ENCODE data around the gene NBPF20.
A peak's percentile ranks its signal among the peaks of the same experiment; 100 is the strongest.
"Not testable (repeated sequence)": the region's sequence is repeated elsewhere in the genome, so short reads cannot be mapped to it uniquely, and the experiment has no call there.

Gene NBPF20

GRCh38 chr1:145459591-145459990 lies 34.2 kb upstream of the NBPF20 start:
- H3K27me3 ChIP-seq (ENCODE audit: insufficient read depth, low read length); H3K79me2 ChIP-seq (ENCODE audit: control insufficient read depth, insufficient read depth, low read length, unreplicated experiment); H3K27ac ChIP-seq (ENCODE audit: low read depth, low read length); H3K36me3 ChIP-seq (ENCODE audit: insufficient read depth, low read length); H3K4me1 ChIP-seq (ENCODE audit: control insufficient read depth, insufficient read depth, low read length, unreplicated experiment); H2AFZ ChIP-seq (ENCODE audit: low read length, unreplicated experiment): not testable (repeated sequence)
- 0 out of 2 replicates have a peak overlapping the region, but pooled peaks have one; percentile 43 for H3K4me3 ChIP-seq (ENCODE audit: low read depth, low read length)

GRCh38 chr1:145459063-145459462 lies 33.7 kb upstream of the NBPF20 start:
- not testable (repeated sequence) for H3K4me1 ChIP-seq (ENCODE audit: control insufficient read depth, insufficient read depth, low read length, unreplicated experiment); H3K79me2 ChIP-seq (ENCODE audit: control insufficient read depth, insufficient read depth, low read length, unreplicated experiment); H3K36me3 ChIP-seq (ENCODE audit: insufficient read depth, low read length); H3K27me3 ChIP-seq (ENCODE audit: insufficient read depth, low read length); H3K27ac ChIP-seq (ENCODE audit: low read depth, low read length); H3K4me3 ChIP-seq (ENCODE audit: low read depth, low read length); H2AFZ ChIP-seq (ENCODE audit: low read length, unreplicated experiment)

DNA sequence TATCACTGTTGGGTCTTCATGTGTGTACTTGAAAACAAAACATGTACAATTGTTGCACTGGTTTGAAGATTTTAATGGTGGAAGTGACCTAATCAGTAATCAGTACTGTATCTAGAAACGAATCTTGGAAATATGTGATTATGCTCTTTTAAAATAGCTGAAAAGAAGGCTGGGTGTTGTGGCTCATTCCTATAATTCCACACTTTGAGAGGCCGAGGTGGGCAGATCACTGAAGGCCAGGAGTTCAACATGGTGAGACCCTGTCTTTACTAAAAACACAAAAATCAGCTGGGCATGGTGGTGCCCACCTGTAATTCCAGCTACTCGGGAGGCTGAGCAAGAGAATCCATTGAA lies 29.4 kb upstream of the NBPF20 start:
- H3K27ac ChIP-seq (ENCODE audit: low read depth, low read length); H3K79me2 ChIP-seq (ENCODE audit: control insufficient read depth, insufficient read depth, low read length, unreplicated experiment); H3K4me3 ChIP-seq (ENCODE audit: low read depth, low read length); H3K4me1 ChIP-seq (ENCODE audit: control insufficient read depth, insufficient read depth, low read length, unreplicated experiment); H2AFZ ChIP-seq (ENCODE audit: low read length, unreplicated experiment); H3K36me3 ChIP-seq (ENCODE audit: insufficient read depth, low read length): not testable (repeated sequence)
- peaks cover 15% of the 10 kb centered on the region for H3K27me3 ChIP-seq (ENCODE audit: insufficient read depth, low read length)

DNA sequence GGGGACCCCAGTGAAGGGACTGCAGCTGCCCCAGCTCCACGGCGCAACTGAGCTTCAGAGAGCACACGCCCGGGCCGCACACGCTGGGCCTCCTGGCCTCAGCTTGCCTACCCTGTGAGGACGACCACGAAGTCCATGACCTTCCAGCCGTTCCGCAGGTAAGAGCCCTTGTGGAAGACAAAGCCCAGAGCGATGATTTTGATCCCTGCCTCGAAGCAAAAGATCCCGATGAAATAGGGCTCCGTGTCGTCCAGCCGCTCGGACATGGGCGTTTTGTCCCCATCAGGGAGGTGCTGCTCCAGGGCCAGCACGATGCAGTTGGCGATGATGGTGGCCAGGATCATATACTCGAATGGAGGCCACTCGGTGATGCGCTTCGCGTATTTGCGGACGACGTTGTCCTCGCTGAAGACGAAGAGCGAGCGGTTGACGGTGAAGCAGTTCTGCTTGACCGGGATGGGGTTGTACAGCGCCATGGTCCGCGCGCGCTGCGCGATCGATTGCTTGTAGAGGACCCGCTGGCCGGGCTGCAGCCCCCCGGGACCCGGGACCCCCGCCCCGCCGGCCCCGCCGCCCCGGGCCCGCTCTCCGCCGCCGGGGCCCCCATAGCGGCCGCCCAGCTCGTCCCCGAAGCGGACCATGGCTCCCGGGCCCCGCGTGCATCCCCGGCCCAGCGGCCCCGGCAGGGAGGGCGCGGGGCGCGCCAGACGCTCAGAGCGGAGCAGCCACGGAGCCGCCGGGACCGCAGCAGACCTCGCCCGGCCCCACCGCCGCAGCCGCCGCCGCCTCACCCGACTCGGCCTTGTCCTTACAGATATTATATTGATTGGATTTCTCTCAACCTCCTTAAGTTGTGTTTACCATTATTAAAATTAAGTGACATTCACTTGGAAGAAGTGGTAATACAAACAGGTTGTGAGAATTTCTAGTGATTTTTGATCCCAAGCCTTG lies 28.7 kb upstream of the NBPF20 start:
- not testable (repeated sequence) for H3K4me1 ChIP-seq (ENCODE audit: control insufficient read depth, insufficient read depth, low read length, unreplicated experiment); H3K4me3 ChIP-seq (ENCODE audit: low read depth, low read length); H3K27ac ChIP-seq (ENCODE audit: low read depth, low read length); H3K79me2 ChIP-seq (ENCODE audit: control insufficient read depth, insufficient read depth, low read length, unreplicated experiment); H2AFZ ChIP-seq (ENCODE audit: low read length, unreplicated experiment); H3K36me3 ChIP-seq (ENCODE audit: insufficient read depth, low read length)
- peaks cover 15% of the 10 kb centered on the region for H3K27me3 ChIP-seq (ENCODE audit: insufficient read depth, low read length)

DNA sequence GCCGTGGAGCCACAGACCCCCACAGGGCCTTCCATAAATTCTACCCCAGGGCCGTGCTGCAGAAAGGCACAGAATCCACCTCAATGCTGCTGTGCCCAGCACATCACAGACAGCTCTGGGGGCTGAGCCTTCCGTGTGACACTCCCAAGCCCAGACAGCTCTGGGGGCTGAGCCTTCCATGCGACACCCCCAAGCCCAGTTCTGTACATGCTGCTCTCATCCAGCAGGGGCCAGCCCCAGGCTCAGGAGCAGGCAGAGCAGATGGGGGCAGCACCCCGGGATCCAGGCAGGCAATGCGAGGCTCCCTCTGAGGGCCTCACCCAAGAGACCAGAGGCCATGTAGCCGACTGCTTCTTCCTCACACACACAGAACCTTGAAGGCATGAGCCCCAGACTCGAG lies 27.1 kb upstream of the NBPF20 start:
- H3K79me2 ChIP-seq (ENCODE audit: control insufficient read depth, insufficient read depth, low read length, unreplicated experiment); H2AFZ ChIP-seq (ENCODE audit: low read length, unreplicated experiment); H3K27ac ChIP-seq (ENCODE audit: low read depth, low read length); H3K4me1 ChIP-seq (ENCODE audit: control insufficient read depth, insufficient read depth, low read length, unreplicated experiment); H3K4me3 ChIP-seq (ENCODE audit: low read depth, low read length); H3K36me3 ChIP-seq (ENCODE audit: insufficient read depth, low read length): not testable (repeated sequence)
- peaks cover 15% of the 10 kb centered on the region for H3K27me3 ChIP-seq (ENCODE audit: insufficient read depth, low read length)

DNA sequence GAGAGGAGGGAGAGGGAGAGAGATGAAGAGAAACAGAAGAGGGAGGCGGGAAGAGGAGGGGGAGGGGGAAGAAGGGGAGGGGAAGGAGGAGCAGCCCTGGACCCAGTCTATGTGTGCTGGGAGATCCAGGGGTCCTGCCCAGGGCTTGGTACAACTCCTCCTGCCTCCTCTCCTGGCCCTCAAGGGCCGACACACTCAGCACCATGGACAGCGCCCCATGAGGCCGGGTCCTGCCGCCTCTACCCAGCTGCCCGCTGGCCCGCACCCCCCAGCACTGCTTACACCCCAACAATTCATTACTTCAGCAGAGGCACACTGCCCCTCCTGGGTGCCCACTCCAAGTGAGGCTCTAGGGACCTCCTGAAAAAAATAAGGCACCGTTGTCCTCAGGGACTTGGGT lies 26.5 kb upstream of the NBPF20 start:
- not testable (repeated sequence) for H3K27ac ChIP-seq (ENCODE audit: low read depth, low read length); H3K79me2 ChIP-seq (ENCODE audit: control insufficient read depth, insufficient read depth, low read length, unreplicated experiment); H3K4me3 ChIP-seq (ENCODE audit: low read depth, low read length); H3K4me1 ChIP-seq (ENCODE audit: control insufficient read depth, insufficient read depth, low read length, unreplicated experiment); H2AFZ ChIP-seq (ENCODE audit: low read length, unreplicated experiment); H3K36me3 ChIP-seq (ENCODE audit: insufficient read depth, low read length)
- H3K27me3 ChIP-seq (ENCODE audit: insufficient read depth, low read length) = peaks cover 15% of the 10 kb centered on the region

DNA sequence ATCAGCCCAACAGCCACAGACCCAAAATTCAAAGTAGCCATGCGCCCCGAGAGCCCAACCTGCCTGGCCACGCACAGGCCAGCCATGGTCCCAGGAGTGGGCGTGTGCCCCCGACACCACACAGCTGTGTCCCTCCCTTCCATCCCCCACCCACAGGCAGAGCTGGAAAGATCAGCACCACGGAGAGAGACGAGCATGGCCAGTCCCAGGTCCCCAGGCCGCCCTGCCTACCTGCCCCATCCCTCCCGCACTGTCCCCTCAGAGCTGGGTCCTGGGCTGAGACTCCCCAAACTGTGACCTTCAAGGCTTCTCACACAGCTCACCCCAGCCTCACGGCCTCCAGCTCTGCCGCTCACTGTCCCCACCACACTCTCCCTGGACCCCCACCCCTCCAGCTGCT lies 19.8 kb upstream of the NBPF20 start:
- not testable (repeated sequence) for H3K27me3 ChIP-seq (ENCODE audit: insufficient read depth, low read length); H3K27ac ChIP-seq (ENCODE audit: low read depth, low read length); H3K79me2 ChIP-seq (ENCODE audit: control insufficient read depth, insufficient read depth, low read length, unreplicated experiment); H3K4me3 ChIP-seq (ENCODE audit: low read depth, low read length); H3K36me3 ChIP-seq (ENCODE audit: insufficient read depth, low read length); H2AFZ ChIP-seq (ENCODE audit: low read length, unreplicated experiment); H3K4me1 ChIP-seq (ENCODE audit: control insufficient read depth, insufficient read depth, low read length, unreplicated experiment)

DNA sequence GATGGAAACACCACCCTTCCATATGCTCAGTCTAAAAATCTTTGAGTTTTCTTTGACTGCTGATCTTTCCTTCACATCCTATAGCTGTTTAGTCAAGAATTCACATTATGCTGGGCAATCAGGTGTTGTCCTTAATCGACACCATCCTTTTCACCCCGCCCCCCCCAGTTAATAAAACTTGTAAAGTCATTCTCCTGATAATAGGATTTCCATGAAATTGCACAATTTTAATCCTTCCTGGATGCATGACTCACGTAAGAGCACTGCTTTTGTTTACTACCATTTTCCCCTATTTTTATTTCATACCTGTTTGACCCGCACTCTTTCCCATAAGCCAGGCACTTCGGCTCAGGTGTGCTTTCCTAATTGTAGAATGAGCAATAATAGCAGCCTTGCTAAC lies 16.9 kb upstream of the NBPF20 start:
- H3K79me2 ChIP-seq (ENCODE audit: control insufficient read depth, insufficient read depth, low read length, unreplicated experiment); H3K4me3 ChIP-seq (ENCODE audit: low read depth, low read length); H3K27ac ChIP-seq (ENCODE audit: low read depth, low read length); H3K36me3 ChIP-seq (ENCODE audit: insufficient read depth, low read length); H2AFZ ChIP-seq (ENCODE audit: low read length, unreplicated experiment); H3K4me1 ChIP-seq (ENCODE audit: control insufficient read depth, insufficient read depth, low read length, unreplicated experiment); H3K27me3 ChIP-seq (ENCODE audit: insufficient read depth, low read length): not testable (repeated sequence)

DNA sequence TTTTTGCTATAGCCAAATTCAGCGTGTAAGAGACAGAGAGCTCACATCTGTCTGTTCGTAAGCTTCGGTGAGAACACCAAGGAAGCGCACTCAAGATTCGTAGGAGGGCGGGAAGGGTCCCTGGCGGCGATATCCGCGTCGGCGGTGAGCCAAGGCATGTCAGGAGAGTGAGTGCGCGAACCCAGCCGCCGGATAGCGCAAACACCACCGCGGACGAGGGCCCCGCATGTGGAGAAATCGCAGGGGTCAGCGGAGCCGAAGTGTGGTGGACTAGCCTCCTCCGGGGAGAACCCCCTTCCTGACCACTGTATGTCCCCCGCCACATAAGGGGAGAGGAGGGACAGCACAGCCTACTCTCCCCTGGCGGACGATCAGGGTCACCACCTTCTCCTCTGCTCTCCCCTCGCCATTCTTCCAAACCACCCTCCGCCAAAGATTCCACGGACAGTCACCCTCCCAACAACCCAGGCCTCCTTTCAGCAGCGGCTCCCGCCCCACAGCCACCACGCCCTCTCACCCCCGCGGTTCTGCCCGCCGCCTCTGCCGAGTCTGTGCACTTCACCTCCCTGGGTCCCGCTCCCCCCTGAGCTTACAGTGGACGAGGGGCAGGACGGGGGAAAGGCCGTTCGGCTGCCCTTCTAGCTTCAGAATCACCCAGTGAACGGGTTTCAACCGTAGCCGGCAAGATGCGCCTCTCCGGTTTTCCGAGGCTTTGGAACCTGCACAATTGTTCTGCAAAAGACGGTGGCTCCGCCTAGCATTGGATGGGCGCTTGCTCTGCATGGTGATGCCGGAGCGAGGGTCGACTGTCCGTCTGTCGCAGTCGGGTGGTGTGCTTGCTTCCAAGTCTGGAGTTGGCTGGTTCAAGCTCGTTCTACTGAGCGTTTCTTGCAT lies 6.2 kb upstream of the NBPF20 start:
- not testable (repeated sequence) for H3K27ac ChIP-seq (ENCODE audit: low read depth, low read length); H3K79me2 ChIP-seq (ENCODE audit: control insufficient read depth, insufficient read depth, low read length, unreplicated experiment); H3K4me1 ChIP-seq (ENCODE audit: control insufficient read depth, insufficient read depth, low read length, unreplicated experiment); H2AFZ ChIP-seq (ENCODE audit: low read length, unreplicated experiment); H3K36me3 ChIP-seq (ENCODE audit: insufficient read depth, low read length)
- Histone ChIP-seq H3K4me3 (ENCODE audit: low read depth, low read length) (peak overlapping the region; percentile 54), H3K27me3 (ENCODE audit: insufficient read depth, low read length) (peaks cover 31% of the 10 kb centered on the region)

GRCh38 chr1:145430830-145431229 lies 5.4 kb upstream of the NBPF20 start:
- peaks cover 31% of the 10 kb centered on the region for H3K27me3 ChIP-seq (ENCODE audit: insufficient read depth, low read length)
- not testable (repeated sequence) for H3K4me3 ChIP-seq (ENCODE audit: low read depth, low read length); H3K79me2 ChIP-seq (ENCODE audit: control insufficient read depth, insufficient read depth, low read length, unreplicated experiment); H3K36me3 ChIP-seq (ENCODE audit: insufficient read depth, low read length); H2AFZ ChIP-seq (ENCODE audit: low read length, unreplicated experiment); H3K4me1 ChIP-seq (ENCODE audit: control insufficient read depth, insufficient read depth, low read length, unreplicated experiment); H3K27ac ChIP-seq (ENCODE audit: low read depth, low read length)

- not testable (repeated sequence) for H3K36me3 ChIP-seq (ENCODE audit: insufficient read depth, low read length); H3K27ac ChIP-seq (ENCODE audit: low read depth, low read length); H3K4me3 ChIP-seq (ENCODE audit: low read depth, low read length); H3K4me1 ChIP-seq (ENCODE audit: control insufficient read depth, insufficient read depth, low read length, unreplicated experiment); H3K79me2 ChIP-seq (ENCODE audit: control insufficient read depth, insufficient read depth, low read length, unreplicated experiment); H2AFZ ChIP-seq (ENCODE audit: low read length, unreplicated experiment)
- peaks cover 31% of the 10 kb centered on the region for H3K27me3 ChIP-seq (ENCODE audit: insufficient read depth, low read length)
Observed at GRCh38 chr1:145429329-145429728, 3.9 kb upstream of the NBPF20 start.

Measured in ACC112 (cell line).